Spleen (tissue), 7 donors: ENCODE results near the gene HRNR.

ENCODE experiments used
- CTCF ChIP-seq, 11 experiments: fragments of 200-600 bp in 7 of 11; fragments of 450-650 bp in 4 of 11; sonication (generic) in 4 of 11; IDR thresholded peaks in 8 of 11; conservative IDR thresholded peaks in 3 of 11; 1 replicate in 7 of 11; 2 replicates in 4 of 11; pipeline versions ENCODE4 v1.4.0 to v1.8.0; 2016 to 2021; ENCODE audit warnings: antibody characterized with exemption in 11 of 11, inconsistent platforms in 4 of 11, mild to moderate bottlenecking in 1 of 11
- POLR2A ChIP-seq, 3 donors: fragments of 450-650 bp; IDR thresholded peaks; one replicate each; pipeline ENCODE4 v1.5.1; 2017; ENCODE audit warnings: antibody characterized with exemption in 3 of 3, mild to moderate bottlenecking in 1 of 3
- donor health status: DM: no; HTN: no; CAD: no; lungs with moderate emphysema.
- donor health status: DM: no; HTN: no; CAD: no.
- donor health status: DM: no; HTN: no; CAD: no.

- TF ChIP-seq POLR2A (IDR thresholded peaks at IDR 0.05): no peak
- TF ChIP-seq CTCF (IDR thresholded peaks at IDR 0.05 in 8 of 11, conservative IDR thresholded peaks at IDR 0.05 in 3 of 11): no peak
Observed at GRCh38 chr1:152179566-152179965, 44.4 kb downstream of the HRNR start.
